DND-41 (cell line): ENCODE results near the gene HACD2.

Experiments used
- ATAC-seq: fragments of 200-7000 bp; cut with Tn5 transposase; 3 replicates; pipeline ENCODE4 v1.9.1; 2021; ENCODE audit warnings: low read depth; ENCODE audit not compliant: insufficient read depth
- DNase-seq: peaks from one replicate; pipeline ENCODE4 v3.0.0-alpha.2; 2020
- H2AFZ ChIP-seq: 2 replicates; pipeline ENCODE4 v1.6.0; 2012; ENCODE audit warnings: low read depth, low read length
- H3K27ac ChIP-seq: 2 replicates; pipeline ENCODE4 v1.5.1; 2012; ENCODE audit warnings: low read length, inconsistent platforms
- H3K27me3 ChIP-seq: fragments of 200-600 bp; sonication (generic); 2 replicates; pipeline ENCODE4 v1.6.0; 2012; ENCODE audit warnings: low read length, mild to moderate bottlenecking, inconsistent platforms; ENCODE audit not compliant: insufficient read depth, poor library complexity
- H3K36me3 ChIP-seq: 2 replicates; pipeline ENCODE4 v1.5.1; 2012; ENCODE audit warnings: low read length, inconsistent platforms; ENCODE audit not compliant: insufficient read depth
- H3K4me1 ChIP-seq: 2 replicates; pipeline ENCODE4 v1.5.1; 2012; ENCODE audit warnings: mild to moderate bottlenecking, low read length; ENCODE audit not compliant: insufficient read depth
- H3K4me2 ChIP-seq: 2 replicates; pipeline ENCODE4 v1.6.0; 2012; ENCODE audit warnings: mild to moderate bottlenecking, moderate library complexity, low read length, inconsistent platforms; ENCODE audit not compliant: insufficient read depth
- H3K4me3 ChIP-seq, 2 experiments: fragments of 200-600 bp in 1 of 2; shearing (Covaris generic) in 1 of 2; 2 replicates each; pipeline ENCODE4 v1.5.1; 2012 to 2016; ENCODE audit warnings: inconsistent platforms in 2 of 2, low read length in 2 of 2, mild to moderate bottlenecking in 2 of 2, low read depth in 1 of 2, moderate library complexity in 1 of 2
- H3K79me2 ChIP-seq: 2 replicates; pipeline ENCODE4 v1.6.0; 2012; ENCODE audit warnings: low read length, inconsistent platforms; ENCODE audit not compliant: insufficient read depth
- H3K9ac ChIP-seq: 2 replicates; pipeline ENCODE4 v1.6.0; 2012; ENCODE audit warnings: low read depth, mild to moderate bottlenecking, inconsistent platforms, low read length, moderate library complexity
- H3K9me3 ChIP-seq: 2 replicates; pipeline ENCODE4 v1.5.1; 2012; ENCODE audit warnings: low read length, moderate library complexity, mild to moderate bottlenecking, inconsistent platforms; ENCODE audit not compliant: insufficient read depth, severe bottlenecking
- H4K20me1 ChIP-seq: 2 replicates; pipeline ENCODE4 v1.6.0; 2012; ENCODE audit warnings: low read length; ENCODE audit not compliant: insufficient read depth
- EZH2 ChIP-seq: IDR thresholded peaks from 3 replicates; pipeline ENCODE4 v1.6.1; 2012; ENCODE audit warnings: borderline replicate concordance, low read depth, mild to moderate bottlenecking, moderate library complexity, low read length, inconsistent platforms; ENCODE audit not compliant: severe bottlenecking
- TF ChIP-seq, protein P1 (sequence below): IDR thresholded peaks from 2 replicates; pipeline ENCODE4 v1.5.1; 2012; ENCODE audit warnings: borderline replicate concordance, low read length, moderate library complexity, mild to moderate bottlenecking; ENCODE audit not compliant: poor library complexity, severe bottlenecking; ENCODE audit errors: extremely low read depth

Gene HACD2

DNA sequence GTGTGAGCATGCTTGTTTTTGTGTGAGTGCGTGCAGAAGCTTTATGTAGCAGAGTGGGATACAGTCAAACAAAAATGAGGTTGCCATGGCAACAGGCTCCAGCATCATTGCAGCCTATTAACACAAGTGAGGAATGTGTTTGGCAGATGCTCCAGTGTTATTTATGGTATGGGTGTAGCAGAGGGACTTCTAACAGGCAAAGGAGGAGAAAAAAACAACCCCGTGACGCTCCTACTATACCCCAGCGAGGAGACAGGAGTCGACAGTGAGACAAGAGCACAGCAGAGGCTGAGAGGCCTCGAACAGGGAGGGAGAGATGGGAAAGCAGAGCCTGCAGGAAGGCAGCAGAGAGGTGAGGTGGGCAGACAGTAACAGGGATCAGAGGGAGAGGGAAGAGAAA lies 140.8 kb downstream of the HACD2 start:
- Histone ChIP-seq H2AFZ (no peak overlapping the region), H3K27ac (no peak overlapping the region), H3K4me1 (no peaks in the 10 kb centered on the region), H3K9ac (no peak overlapping the region), H3K27me3 (peaks cover 2% of the 10 kb centered on the region), H3K79me2 (no peaks in the 10 kb centered on the region), H3K4me3 (no peak overlapping the region), H3K4me2 (no peak overlapping the region), H4K20me1 (no peaks in the 10 kb centered on the region), H3K36me3 (no peaks in the 10 kb centered on the region), H3K9me3 (no peaks in the 10 kb centered on the region)
- TF ChIP-seq, protein P1, sequence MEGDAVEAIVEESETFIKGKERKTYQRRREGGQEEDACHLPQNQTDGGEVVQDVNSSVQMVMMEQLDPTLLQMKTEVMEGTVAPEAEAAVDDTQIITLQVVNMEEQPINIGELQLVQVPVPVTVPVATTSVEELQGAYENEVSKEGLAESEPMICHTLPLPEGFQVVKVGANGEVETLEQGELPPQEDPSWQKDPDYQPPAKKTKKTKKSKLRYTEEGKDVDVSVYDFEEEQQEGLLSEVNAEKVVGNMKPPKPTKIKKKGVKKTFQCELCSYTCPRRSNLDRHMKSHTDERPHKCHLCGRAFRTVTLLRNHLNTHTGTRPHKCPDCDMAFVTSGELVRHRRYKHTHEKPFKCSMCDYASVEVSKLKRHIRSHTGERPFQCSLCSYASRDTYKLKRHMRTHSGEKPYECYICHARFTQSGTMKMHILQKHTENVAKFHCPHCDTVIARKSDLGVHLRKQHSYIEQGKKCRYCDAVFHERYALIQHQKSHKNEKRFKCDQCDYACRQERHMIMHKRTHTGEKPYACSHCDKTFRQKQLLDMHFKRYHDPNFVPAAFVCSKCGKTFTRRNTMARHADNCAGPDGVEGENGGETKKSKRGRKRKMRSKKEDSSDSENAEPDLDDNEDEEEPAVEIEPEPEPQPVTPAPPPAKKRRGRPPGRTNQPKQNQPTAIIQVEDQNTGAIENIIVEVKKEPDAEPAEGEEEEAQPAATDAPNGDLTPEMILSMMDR = no peak
- TF ChIP-seq EZH2 = no peak
- ATAC-seq (no peak), DNase-seq (no peak)

DNA sequence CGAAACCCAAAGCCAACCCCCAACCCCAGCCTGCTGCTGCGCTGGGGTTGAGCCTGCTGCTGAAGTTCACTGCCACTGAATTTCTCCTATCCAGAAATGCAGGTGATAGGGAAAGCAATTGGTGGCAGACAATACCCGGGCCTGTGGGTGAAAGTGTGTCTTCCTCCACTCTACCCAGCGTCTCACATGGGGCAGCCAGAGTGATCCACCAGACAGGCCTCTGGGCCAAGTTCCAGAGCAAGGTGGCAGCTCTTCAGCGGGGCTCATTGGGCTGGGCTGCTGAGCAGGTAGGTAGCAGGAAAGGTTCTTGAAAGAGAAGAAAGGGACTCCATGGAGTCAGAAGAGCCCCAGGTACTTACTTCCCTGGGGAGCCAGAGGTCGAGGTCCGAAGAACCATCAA lies 141.9 kb downstream of the HACD2 start:
- Histone ChIP-seq H2AFZ (no peak overlapping the region), H3K4me3 (no peak overlapping the region), H3K27me3 (peaks cover 2% of the 10 kb centered on the region), H3K79me2 (no peaks in the 10 kb centered on the region), H3K4me1 (no peaks in the 10 kb centered on the region), H3K27ac (no peak overlapping the region), H3K4me2 (no peak overlapping the region), H3K36me3 (no peaks in the 10 kb centered on the region), H3K9ac (no peak overlapping the region), H3K9me3 (no peaks in the 10 kb centered on the region), H4K20me1 (no peaks in the 10 kb centered on the region)
- no peak for ATAC-seq
- no peak for DNase-seq
- no peak for TF ChIP-seq EZH2
- TF ChIP-seq, protein P1 = no peak

DNA sequence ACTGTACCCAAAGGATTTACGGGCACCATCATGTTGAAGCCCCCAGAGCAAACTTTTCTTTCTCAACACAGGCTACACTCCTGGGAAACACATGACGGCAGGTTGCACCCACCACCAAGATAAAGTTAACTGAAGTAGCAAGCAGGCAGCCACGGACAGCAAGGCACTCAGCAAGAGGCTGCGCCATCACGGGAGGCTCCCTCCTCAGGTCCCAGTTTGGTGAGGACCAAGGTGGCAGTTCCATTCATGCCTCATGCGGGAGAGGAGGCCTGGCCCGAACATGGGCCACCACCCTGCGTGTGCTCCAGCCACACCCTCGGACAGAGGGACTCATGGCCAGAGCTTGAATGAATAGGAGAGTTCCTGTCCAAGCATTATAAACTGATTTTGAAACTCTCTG lies 142.7 kb downstream of the HACD2 start:
- no peak overlapping the region for H3K4me2 ChIP-seq
- no peaks in the 10 kb centered on the region for H4K20me1 ChIP-seq
- H3K9me3 ChIP-seq = no peaks in the 10 kb centered on the region
- TF ChIP-seq EZH2 = no peak
- TF ChIP-seq, protein P1 = no peak
- ATAC-seq (no peak), DNase-seq (no peak)
- no peaks in the 10 kb centered on the region for H3K4me1 ChIP-seq
- H3K27me3 ChIP-seq = peaks cover 4% of the 10 kb centered on the region
- no peak overlapping the region for H3K4me3 ChIP-seq
- H3K36me3 ChIP-seq = no peaks in the 10 kb centered on the region
- H3K27ac ChIP-seq = no peak overlapping the region
- H2AFZ ChIP-seq = no peak overlapping the region
- no peak overlapping the region for H3K9ac ChIP-seq
- H3K79me2 ChIP-seq = no peaks in the 10 kb centered on the region
